ENCODE data around the gene SEBOX.

SEBOX gene

DNA sequence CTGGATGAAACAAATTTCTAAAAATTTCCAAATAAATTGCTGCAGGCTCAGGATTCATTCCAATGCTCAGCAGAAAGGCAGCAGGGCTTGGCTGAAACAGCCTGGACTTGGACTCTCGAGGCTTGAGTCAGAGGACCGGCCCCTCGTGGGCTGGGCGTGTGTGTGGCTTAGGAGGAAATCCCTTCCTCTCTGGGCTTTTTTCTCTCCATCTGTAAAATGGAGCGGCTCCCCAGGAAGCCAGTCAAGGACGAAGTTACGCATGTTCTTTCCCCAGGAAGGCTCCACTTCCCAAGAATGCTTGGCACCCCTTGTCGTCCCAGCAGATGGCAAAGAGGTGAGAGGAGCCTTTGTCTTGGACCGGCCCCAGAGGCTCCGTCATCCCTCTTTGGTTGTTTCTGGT lies 27.5 kb upstream of the SEBOX start:
- DNase-seq (ENCODE audit: low read depth): no peak

DNA sequence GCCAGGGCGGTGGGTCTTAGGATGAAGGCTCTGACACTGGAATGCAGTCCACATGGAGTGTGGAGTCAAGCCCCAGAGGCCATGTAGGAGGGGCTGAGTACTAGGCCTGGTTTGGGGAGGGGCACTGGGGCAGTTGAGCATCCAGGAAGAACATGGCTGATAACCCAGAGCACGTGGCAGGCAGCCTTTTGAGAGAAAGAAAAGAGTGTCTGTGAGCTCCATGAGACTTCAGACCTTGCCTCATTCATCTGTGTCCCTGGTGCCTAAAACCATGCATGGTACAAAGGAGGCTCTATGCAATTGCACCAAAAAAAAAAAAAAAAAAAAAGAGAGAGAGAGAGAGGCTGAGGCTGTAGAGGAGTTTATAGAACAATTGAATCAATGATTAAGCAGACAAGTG lies 26.4 kb upstream of the SEBOX start:
- no peak for DNase-seq (ENCODE audit: low read depth)

DNA sequence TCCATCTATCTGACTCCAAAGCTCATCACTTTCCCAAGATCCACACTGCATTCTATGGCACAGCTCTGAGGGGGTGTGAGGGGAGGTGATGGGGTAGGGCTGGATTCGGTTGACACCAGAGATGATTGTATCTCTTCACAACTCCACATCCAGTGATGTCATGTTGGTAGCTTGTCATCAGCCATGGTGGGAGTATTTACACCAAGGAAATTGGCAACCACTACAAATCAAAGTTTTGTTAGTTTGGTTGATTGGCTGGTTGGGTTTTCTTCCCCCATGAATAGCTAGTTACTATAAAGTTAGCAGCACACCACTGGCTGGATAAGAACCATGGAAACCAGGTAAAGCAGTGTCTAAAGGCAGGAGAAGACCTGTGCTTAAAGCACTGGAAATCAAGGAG lies 26.0 kb upstream of the SEBOX start:
- DNase-seq (ENCODE audit: low read depth): no peak

DNA sequence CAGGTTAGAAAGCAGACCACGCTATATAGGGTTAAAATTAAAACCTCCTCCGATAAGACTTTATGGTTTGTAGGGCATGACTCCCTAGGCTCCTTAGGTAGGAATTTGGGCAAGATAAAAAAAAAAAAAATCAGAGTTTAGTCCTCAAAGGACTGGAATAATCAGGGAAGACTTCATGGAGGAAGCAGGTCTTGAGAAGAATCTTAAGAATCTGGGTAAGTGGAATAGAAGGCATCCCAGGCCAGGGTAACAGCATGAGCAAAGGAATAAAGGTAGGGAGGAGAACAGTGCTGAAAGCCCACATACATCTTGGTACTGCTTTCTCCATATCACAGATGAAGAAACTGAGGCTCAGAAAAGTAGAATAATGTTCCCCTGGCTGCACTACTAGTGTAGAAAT lies 25.6 kb upstream of the SEBOX start:
- DNase-seq (ENCODE audit: low read depth): no peak

DNA sequence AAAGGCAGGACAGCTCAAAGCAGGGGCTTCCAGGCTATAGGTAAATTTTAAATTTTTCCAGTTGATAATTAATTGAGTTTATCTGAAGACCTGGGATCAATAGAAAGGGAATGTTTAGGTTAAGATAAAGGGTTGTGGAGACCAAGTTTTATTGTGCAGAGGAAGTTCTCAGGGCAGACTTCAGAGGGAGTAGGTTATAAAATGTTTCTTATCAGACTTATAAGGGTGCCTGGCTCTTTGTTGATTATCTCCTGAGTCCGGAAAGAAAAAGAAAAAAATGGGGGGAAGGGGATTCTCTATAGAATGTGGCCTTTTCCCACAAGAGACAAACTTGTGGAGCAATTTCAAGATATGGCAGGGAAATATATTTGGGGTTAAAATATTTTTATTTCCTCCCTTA lies 25.1 kb upstream of the SEBOX start:
- DNase-seq (ENCODE audit: low read depth): no peak

DNA sequence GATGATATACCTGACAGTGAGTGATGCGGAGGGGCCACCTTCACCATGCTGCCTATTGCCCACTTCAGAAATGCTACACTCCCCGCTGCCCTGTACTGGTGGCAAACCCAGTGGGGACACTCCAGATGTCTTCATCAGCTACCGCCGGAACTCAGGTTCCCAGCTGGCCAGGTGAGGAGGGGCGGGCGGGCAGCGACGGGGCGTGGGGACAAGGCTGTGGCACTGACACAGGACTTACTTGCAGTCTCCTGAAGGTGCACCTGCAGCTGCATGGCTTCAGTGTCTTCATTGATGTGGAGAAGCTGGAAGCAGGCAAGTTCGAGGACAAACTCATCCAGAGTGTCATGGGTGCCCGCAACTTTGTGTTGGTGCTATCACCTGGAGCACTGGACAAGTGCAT lies 23.1 kb upstream of the SEBOX start:
- no peak for DNase-seq (ENCODE audit: low read depth)

DNA sequence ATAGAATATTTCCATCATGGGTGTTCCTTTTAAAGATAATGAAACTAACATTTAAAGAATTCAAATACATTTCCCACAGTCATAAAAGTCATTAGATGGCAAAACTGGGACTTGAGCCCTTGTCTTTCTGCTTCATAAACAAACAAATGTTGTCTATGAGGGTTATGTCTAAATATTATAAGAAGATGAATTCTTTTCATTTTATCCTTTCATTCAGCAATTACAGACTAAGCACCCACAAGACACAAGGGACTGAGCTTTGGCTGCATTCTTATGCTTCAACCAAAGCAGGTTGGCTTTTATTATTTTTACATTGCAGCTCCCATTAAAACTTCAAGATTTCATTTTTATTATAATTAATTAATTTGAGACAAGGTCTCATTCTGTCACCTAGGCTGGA lies 21.4 kb upstream of the SEBOX start:
- DNase-seq (ENCODE audit: low read depth): no peak

DNA sequence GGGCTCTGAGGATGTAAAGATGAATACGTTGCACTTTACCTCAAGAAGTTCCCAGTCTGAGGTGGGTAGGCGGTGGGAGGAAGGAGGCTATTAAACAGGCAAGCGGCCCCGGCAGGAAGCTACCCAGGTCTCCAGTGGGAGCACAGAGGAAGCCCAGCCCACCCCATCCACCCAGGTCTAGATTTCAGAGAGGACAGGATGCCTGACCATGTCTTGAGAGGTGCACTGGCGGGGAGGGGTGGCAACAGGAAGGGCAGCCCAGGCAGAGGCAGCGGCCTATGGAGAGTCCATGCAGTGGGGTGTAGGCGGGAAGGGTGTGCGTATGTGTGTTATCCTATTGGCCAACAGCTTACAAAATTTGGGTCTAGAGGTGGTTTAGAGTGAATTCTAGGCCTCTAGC lies 20.4 kb upstream of the SEBOX start:
- DNase-seq (ENCODE audit: low read depth): no peak

DNA sequence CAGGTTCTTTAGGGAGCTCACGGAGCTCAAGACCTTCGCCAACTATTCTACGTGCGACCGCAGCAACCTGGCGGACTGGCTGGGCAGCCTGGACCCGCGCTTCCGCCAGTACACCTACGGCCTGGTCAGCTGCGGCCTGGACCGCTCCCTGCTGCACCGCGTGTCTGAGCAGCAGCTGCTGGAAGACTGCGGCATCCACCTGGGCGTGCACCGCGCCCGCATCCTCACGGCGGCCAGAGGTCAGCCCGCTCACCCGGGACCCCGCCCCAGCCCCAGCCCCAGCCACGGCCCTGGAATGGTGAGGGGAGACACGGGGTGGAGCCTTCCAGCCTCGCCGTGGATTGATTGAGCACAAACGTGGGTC lies 20.0 kb upstream of the SEBOX start:
- DNase-seq (ENCODE audit: low read depth): no peak

DNA sequence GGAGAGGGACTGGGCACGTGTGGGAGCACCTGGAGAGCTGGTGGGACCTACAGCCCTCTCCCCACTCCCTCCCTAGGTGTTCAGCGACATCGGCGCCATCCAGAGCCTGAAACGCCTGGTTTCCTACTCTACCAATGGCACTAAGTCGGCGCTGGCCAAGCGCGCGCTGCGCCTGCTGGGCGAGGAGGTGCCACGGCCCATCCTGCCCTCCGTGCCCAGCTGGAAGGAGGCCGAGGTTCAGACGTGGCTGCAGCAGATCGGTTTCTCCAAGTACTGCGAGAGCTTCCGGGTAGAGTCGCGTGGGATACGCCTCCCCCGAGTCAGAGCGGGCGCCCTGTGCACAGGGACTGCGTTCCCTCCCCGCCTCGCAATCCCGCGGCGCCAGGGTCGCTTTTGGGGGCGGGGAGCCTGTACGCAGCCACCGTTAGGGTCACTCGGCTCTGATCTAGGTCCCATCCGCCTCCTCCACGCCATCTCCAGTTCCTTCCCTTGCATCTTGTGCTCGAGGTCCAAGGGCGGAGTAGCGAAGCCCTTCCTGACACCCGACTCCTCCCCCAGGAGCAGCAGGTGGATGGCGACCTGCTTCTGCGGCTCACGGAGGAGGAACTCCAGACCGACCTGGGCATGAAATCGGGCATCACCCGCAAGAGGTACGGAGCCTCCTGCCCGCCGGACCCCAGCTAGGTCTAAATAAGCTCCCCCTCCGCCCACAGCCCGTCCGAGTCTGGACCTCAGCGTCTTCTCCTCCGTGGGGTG lies 19.5 kb upstream of the SEBOX start:
- DNase-seq (ENCODE audit: low read depth): peak; percentile 52

DNA sequence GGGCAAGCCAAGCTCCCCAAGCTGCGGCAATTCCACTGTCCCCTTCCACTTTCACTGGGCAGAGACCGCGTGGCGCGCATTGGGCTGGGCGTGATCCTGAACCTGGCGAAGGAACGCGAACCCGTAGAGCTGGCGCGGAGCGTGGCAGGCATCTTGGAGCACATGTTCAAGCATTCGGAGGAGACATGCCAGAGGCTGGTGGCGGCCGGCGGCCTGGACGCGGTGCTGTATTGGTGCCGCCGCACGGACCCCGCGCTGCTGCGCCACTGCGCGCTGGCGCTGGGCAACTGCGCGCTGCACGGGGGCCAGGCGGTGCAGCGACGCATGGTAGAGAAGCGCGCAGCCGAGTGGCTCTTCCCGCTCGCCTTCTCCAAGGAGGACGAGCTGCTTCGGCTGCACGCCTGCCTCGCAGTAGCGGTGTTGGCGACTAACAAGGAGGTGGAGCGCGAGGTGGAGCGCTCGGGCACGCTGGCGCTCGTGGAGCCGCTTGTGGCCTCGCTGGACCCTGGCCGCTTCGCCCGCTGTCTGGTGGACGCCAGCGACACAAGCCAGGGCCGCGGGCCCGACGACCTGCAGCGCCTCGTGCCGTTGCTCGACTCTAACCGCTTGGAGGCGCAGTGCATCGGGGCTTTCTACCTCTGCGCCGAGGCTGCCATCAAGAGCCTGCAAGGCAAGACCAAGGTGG lies 16.3 kb upstream of the SEBOX start:
- DNase-seq (ENCODE audit: low read depth): no peak

DNA sequence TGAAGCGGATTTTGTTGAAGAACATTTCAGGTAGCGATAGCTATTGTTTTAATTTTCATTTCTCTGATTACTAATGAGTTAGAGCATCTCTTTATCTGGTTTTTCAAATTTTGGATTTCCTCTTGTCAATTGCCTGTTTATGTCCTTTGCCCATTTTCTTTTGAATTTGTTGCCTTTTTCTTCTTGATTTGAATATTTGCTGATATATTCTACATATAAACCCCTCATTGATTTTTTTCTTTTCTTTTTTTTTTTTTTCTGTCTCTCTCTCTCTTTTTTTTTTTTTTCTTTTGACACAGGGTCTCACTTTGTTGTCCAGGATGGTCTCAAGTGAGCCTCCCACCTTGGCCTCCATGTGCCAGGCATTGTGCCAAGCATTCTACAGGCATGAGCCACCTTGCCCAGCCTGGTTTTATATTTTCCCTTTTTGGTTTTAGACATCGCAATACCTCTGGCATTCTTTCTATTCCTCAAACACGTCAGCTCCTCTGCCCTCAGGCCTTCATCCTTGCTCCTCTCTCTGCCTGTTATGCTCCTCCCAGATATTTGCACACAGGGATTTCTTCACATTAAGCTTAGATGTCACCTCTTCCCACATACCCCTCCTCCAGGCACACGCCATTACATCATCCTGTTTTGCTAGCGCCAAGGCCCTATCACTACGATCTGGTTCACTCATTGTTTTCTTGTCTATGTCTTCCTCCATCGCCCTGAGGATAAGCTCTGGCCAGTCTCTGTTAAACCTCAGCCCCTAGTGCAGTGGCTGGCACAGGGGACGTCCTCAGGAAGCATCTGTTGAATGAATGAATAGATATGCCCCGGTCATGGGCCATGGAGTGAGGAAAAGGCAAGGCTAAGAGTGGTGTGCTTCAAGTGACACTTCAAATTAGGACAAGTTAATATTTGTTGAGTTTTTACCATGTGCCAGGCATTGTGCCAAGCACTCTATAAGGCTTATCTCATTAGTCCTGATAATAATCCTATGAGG lies 15.1 kb upstream of the SEBOX start:
- DNase-seq (ENCODE audit: low read depth): peak; percentile 99

DNA sequence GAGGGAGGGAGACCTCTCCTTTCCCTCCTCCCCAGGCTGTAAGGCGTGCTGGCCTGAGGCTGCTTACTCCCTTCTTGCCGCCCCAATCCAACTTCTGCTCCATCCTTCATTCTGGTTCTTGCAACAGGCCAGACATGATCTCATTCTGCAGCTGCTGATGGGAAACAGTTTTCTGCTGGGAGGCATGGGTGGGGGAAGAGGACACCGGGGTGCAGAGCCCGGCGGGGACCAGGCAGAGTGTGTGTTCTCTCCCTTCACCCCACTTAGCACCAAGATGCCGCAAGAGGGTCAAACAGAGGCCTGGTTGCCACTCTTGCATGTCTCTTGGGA lies 7.9 kb upstream of the SEBOX start:
- peak; percentile 62 for DNase-seq (ENCODE audit: low read depth)

DNA sequence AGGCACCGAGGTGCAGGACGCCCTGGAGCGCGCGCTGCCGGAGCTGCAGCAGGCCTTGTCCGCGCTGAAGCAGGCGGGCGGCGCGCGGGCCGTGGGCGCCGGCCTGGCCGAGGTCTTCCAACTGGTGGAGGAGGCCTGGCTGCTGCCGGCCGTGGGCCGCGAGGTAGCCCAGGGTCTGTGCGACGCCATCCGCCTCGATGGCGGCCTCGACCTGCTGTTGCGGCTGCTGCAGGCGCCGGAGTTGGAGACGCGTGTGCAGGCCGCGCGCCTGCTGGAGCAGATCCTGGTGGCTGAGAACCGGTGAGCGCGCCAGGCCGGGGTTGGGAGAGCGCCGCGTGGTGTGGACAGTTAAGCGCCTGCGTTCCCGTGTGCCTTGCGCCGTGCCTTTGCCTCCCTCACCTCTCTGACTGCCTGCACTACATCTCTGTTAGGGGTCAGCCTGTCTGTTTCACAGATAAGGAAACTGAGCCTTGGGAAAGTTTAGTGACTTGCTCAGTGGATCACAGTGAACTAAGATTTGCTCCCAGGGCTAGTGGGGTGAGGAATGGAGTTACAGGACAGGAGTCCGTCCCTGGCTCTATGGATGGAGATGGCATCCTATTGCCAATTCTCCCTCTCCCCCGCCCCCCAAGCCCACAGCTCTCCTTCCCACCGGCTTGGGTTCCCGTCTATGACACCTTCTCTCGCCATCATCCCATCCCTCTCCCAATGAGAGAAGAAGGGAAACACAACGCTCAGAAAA lies 7.4 kb upstream of the SEBOX start:
- peak; percentile 29 for DNase-seq (ENCODE audit: low read depth)

DNA sequence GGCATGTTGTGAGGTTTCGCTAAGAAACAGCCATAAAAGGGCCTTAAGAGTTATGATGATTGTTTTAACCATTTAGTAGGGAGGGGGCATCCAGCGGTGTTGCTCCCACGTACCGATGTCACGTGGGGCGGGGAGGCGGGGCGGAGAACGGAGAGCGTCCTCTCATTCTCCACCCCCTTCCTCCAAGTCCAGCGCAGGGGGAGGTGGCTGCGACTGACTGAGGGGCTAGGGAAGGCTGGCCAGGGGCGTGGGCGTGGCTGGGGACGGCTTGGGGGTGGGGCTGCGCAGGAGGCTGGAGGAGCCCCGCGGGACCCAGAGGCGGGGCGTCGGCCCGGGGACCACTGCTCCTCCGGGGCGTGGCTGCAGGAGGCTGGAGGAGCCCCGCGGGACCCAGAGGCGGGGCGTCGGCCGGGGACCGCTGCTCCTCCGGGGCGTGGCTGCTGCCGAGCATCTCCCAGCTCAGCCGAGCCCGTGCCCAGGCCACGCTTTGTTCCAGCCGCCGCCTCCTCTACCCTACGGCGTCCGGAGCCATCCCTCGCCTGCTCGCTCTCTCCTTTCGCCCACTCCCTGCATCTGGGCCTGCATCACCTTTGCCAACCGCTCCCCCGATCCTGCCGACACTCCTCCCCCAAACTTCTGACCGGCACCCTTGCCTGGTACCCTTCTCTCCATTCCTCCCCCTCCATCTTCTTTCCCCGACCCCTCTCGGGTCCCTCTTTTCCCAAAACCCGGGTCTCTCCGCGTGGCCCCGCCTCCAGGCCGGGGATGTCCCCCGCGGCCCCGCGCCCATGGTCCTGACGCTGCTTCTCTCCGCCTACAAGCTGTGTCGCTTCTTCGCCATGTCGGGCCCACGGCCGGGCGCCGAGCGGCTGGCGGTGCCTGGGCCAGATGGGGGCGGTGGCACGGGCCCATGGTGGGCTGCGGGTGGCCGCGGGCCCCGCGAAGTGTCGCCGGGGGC lies 6.5 kb upstream of the SEBOX start, which contains the start of gene SARM1:
Gene SARM1, plus strand, starts transcription at position 450 of the 958 bp plus-strand sequence. Its CDS starts 339 bp downstream, at position 789.
- DNase-seq (ENCODE audit: low read depth): peak; percentile 97

DNA sequence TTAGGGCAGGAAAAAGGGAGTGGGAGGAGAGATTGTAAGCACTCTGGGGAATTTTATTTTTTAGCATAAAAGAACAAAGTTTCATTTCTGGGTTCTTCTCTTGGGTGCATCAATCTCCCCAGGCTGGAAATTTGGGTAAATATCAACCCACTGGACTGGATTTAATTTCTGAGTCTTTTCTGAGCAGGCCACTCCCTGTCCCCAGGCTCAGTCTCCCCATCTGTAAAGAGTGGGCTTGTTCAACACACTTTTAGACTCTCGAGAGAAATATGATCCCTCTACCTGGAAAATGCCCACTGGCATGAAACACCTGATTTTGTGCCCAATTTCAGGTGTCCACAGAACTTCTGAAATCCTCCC lies 5.7 kb upstream of the SEBOX start:
- no peak for DNase-seq (ENCODE audit: low read depth)

DNA sequence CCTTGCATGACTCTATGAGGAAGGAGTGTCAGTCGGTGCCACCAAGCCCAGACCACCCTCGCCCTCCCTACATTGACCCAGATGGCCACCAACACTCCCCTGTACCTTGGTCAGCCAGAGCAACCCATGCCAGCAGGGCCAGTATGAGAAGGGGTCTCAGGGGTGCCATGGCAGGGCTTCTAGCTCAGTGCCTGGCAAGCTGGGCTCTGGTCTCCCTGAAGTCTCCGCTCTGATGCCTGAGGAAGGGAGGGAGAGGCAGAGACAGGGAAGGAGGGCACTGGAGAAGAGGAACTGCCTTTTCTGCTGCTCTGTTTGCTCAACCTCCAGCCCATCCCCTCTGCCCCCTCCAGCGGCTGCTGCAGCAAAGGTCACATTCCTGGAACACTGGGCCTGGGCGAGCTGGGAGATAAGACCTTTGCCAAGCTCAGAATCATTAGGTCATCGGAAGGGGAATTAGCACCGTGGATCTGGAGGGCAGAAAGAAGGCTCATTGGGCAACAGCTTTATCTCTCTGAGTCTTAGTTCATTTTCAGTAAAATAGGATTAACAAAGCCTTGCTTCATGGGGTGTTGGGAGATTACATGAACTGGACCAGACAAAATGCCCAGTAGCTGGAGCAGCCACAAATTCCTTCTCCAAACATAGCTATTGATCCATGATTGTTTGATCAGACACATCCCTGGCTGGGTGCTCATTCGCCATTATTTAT lies 5.2 kb upstream of the SEBOX start, which contains the start of gene VTN:
Gene VTN, minus strand, starts transcription at position 273 of the 709 bp plus-strand sequence. Its CDS starts 104 bp downstream, at position 169.
- peak; percentile 100 for DNase-seq (ENCODE audit: low read depth)

DNA sequence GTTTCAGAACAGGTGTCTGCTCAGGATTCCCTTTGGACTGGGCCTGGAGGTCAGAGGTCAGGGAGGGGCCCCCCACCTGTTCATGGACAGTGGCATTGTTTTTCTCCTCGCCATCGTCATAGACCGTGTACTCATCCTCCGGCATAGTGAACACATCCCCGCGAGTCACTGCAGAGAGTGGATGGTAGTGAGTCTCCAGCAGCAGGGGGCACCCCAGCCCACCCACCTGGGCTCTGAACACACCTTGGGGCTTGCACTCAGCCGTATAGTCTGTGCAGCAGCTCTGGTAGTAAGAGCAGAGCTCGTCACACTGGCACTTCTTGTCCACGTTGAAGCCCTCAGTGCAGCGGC lies 4.7 kb upstream of the SEBOX start:
- peak; percentile 32 for DNase-seq (ENCODE audit: low read depth)

DNA sequence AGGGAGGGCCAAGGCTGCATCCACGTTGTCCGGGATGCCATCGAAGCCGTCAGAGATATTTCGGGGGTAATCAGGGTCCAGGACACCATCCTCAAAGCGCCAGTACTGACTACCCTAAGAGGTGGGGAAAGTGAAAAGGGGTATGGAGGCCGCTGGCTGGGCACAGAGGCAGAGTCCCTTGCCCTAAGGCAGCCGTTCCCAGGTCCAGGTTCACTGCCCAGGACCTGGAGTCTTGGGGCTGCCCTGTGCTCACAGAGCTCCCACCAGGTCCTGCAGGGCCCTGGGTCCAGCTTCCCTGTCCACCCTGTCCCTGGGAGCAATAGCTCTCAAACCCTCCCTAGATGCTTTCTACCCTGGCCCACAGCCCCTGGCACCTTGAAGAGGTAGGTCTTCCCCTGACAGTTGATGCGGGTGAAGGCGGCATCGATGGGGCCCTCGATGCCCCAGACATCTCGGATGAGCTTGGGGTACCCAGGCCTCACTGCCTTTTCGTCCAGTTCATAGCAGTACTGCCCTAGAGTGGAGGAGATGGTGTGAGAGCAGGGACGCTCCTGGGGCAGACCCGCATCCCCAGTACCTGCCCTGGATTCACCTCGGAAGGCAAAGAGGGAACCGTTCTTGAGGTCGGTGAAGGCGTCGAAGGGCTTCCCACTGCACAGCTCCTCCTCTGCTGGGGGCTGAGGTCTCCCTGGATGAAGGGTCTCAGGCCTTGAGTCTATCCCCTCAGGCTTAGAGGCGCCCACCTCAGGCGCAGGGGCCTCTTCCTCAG lies 4.1 kb upstream of the SEBOX start:
- DNase-seq (ENCODE audit: low read depth): no peak

Measured in amniotic epithelial cell (primary cell).